Activated CD8-positive, alpha-beta memory T cell treated with anti-CD3 and anti-CD28 coated beads for 48 hours (primary cell): ENCODE data around the gene AFF3.
"Not testable (repeated sequence)": the region's sequence is repeated elsewhere in the genome, so short reads cannot be mapped to it uniquely, and the experiment has no call there.

ENCODE experiments used
- DNase-seq, 3 experiments: peaks; one replicate each; pipeline ENCODE4 v3.0.0-alpha.2; 2020; ENCODE audit warnings: low read depth in 2 of 3, low spot score in 2 of 3

The AFF3 gene

DNA sequence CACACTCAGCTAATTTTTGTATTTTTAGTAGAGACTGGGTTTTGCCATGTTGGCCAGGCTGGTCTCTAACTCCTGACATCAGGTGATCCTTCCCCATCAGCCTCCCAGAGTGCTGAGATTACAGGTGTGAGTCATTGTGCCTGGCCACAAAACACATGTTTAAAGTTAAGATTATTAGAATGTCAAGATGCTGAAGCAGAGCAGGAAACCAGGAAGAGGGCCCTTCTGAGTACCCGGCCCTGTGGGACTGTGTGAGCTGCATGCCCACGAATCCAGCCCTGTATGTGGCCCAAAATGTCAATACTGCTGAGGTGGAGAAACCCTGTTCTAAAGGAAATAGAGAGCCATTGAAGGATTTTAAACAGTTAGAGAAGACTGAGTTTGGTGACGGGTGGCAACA is 621.6 kb downstream of the AFF3 start:
- DNase-seq, result no peak

DNA sequence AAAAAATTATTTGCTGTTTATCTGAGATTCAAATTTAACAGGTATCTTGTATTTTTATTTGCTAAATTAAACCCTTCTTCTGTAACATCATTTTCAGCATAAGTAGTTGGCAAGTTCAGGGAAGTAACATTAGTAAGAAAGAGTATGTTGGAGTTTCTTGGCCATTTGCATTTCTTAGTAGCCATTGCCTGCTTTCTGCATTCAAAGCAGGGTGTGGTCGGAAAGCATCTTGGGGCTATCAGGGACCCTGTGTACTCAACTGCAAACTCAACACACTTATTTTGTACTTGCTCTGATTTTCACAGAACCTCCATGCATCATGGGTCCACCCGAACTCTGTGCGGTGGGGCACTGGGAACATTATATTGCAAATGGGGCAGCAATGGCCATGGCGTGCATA is 622.2 kb downstream of the AFF3 start:
- DNase-seq, result no peak

DNA sequence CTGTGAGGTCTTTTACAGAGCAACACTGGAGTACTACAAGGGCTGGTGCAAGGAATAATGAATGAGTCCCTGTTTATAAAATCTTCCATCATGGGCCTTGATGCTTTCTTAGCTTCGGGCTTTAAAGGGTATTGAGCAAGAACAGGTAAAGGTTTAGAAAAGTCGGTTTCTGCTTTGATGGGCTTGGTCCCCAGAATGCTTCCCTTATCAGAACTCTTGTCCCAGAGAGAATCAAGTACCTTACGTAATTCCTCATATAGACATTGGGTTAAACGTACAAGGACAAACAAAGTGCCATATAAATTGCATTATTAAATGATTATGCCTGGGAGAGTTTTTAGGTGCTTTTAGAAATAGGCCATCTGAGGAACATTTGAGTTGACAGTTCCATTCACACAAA is 628.0 kb downstream of the AFF3 start:
- DNase-seq, result no peak

DNA sequence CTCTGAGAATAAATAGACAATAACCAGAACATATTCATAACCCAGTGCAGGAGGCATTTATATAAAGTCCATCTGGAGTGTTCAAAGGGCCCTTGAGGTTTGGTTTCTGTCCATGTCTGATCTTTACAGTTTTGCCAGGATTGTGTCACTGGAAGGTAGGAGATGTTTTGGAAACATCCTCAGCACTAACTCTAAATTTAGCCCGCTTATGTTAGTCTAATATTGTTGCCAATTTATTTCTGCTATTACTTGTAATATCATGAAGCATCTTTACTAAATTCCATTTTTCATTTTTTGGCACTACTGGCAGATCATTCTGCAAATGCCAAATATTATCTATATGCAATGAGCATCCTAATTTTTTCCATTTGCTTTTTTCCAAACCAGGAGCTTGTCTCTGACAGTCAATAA is 630.2 kb downstream of the AFF3 start:
- no peak for DNase-seq

DNA sequence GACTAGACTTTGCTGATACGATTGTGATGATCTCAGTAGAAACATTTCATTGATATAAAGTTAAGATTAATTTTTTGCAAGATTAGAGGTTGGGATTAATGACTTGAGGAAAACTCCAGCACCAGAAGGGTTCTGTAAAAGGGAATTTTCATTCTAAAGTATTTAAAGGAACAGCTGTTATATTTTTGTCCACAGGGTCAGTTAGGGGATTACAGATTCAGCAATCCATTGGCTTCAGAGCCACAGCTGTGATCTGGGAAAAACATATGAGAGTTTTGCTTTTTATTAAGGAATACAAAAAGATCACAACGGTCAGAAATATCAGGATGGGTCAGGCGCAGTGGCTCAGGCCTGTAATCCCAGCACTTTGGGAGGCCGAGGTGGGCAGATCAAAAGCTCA is 633.0 kb downstream of the AFF3 start:
- no peak for DNase-seq

DNA sequence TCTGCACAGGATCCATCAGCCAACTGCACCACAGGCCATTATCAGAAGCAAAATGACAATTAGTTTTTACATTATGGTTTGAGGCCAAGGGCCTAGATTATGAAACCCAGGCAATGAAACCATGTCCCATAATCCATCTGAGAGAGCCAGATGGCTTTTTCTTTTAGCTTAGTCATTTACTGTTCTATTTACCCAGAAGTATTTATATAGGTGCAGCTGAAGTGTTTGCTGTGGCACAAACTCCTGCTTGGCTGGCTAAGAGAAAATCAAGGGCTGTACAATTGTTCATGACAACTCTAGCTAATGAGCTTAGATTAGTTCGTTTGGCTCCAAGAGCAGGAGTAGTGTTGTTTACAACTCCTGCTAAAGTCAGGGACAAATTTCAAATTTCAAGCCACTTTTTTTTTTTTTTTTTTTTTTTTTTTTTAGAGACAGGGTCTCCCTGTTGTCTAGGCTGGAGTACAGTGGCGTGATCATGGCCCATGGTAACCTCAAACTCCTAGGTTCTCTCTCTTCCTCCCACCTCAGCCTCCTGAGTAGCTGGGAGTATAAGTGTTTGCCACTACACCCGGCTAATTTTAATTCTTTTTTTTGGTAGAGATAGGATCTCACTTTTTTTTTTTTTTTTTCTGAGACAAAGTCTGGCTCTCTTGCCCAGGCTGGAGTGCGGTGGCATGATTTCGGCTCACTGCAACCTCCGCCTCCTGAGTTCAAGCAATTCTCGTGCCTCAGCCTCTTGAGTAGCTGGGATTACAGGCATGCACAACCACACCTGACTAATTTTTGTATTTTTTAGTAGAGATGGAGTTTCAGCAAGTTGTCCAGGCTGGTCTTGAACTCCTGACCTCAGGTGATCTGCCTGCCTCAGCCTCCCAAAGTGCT is 634.2 kb downstream of the AFF3 start:
- no peak for DNase-seq

DNA sequence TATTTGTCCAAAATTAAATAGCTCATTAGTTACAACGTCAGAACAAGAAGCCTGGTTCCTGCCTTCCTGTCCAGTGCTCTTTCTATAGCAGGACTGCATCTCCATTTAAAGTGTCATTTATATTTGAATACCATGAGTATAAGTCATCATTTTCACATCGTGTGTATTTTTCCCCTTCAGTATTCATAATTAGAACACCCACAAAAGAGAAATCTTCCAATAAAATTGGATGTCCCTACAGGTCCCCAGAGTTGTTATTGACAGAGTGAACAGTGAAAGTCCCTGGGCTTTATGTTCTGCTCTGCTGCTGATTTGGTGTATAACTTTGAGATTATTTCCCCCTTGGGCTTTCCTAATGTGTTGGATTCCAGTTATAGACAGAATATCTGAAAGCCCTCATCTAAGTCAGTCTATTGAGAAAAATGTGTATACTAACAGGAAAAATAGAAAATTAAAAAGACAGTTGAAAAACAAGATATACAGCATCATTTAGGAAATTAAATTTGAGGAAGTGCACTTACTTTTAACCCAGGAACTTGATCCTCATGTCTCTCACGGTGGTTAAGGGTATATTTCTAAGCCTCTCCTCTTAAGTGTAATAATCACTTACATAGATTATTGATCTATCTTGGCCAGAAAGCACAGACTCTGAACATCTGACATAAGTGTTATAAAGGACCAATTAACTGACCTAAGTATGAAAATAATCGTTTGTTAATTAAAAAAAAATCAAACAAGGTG is 637.4 kb downstream of the AFF3 start:
- DNase-seq, result no peak

DNA sequence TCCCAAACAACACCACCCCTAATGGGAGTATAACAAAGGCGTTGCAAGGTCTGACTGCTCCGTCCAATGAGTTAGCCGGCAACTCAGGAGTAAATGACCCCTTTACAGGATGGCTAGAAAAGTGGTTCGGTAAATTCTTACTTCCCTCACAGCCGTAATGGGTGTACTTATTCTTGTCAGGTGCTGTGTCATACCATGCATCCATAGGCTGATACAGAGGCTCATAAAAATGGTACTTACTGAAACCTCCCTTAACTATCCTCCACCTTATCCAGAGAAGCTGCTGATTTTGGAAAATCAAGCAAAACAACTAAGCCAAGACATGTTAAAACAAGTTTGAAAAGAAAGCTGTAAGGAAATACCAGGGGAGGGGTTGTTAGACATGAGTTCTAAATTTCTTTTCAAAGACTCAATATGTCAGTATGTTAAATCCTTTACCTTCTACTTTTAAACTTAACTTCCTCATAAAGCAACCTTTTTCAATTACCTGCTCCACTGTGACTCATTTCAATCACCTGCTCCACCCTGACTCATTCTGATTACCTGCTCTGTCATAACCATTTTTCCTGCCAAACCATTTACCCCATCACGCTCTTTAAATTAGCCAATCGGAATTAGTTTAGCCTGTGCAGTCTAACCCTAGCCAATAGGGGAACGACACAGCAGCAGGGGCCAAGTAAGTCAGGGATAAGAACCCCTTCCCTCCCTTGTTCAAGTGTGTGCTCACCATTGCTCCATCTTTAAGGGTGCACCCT is 638.6 kb downstream of the AFF3 start:
- not testable (repeated sequence) for DNase-seq

DNA sequence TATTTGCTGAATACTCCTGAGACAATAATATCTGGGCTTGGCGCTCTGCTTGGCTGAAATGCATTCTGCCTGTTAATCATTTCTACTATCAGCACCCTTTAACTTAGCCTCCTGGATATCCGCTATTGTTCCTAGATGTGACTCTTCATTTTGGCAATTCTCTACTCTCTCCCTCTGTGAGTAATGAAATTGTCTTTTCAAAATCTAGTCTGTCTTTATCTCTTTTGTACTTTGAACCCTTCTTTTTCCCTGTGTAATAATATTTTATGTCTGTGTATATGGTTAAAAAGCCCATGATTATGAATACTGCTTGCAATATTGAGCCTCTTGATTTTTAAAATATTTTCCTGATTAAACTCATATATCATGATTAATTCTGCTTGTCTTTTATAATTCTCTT is 646.4 kb downstream of the AFF3 start:
- no peak for DNase-seq
